IPS-NIHi7 (cell line): ENCODE measurements around the gene QRFPR.
"Not testable (repeated sequence)": the region's sequence is repeated elsewhere in the genome, so short reads cannot be mapped to it uniquely, and the experiment has no call there.

Experiments used
- DNase-seq: peaks from one replicate; pipeline ENCODE4 v3.0.0; 2012; ENCODE audit warnings: mixed read lengths; ENCODE audit errors: extremely low spot score

QRFPR gene

GRCh38 chr4:121339824-121340223 lies 41.0 kb downstream of the QRFPR start:
- DNase-seq, result no peak

GRCh38 chr4:121339307-121339706 lies 41.5 kb downstream of the QRFPR start:
- DNase-seq, result no peak

- no peak for DNase-seq
Observed at GRCh38 chr4:121338518-121338917, 42.3 kb downstream of the QRFPR start.

- DNase-seq, result no peak
Observed at GRCh38 chr4:121336706-121337105, 44.1 kb downstream of the QRFPR start.

GRCh38 chr4:121330180-121330665 lies 50.6 kb downstream of the QRFPR start:
- DNase-seq, result no peak

GRCh38 chr4:121326597-121326996 lies 54.2 kb downstream of the QRFPR start:
- DNase-seq, result no peak

GRCh38 chr4:121324331-121324730 lies 56.5 kb downstream of the QRFPR start:
- DNase-seq, result no peak

- no peak for DNase-seq
Observed at GRCh38 chr4:121321466-121321865, 59.4 kb downstream of the QRFPR start.

- DNase-seq, result no peak
Observed at GRCh38 chr4:121316091-121316490, 64.7 kb downstream of the QRFPR start.

- DNase-seq, result not testable (repeated sequence)
Observed at GRCh38 chr4:121313430-121313829, 67.4 kb downstream of the QRFPR start.

GRCh38 chr4:121308828-121309227 lies 72.0 kb downstream of the QRFPR start:
- no peak for DNase-seq

- no peak for DNase-seq
Observed at GRCh38 chr4:121308328-121308663, 72.5 kb downstream of the QRFPR start.

GRCh38 chr4:121307445-121308327 lies 73.1 kb downstream of the QRFPR start:
- peak; percentile 65 for DNase-seq

GRCh38 chr4:121306931-121307330 lies 73.9 kb downstream of the QRFPR start:
- no peak for DNase-seq

- no peak for DNase-seq
Observed at GRCh38 chr4:121304893-121305292, 75.9 kb downstream of the QRFPR start.

- no peak for DNase-seq
Observed at GRCh38 chr4:121299367-121299766, 81.5 kb downstream of the QRFPR start.

- DNase-seq, result no peak
Observed at GRCh38 chr4:121283319-121283718, 97.5 kb downstream of the QRFPR start.

GRCh38 chr4:121280425-121280824 lies 100.4 kb downstream of the QRFPR start:
- no peak for DNase-seq

GRCh38 chr4:121278811-121279368 lies 101.9 kb downstream of the QRFPR start:
- no peak for DNase-seq
